Aortic smooth muscle cell (primary cell): ENCODE measurements around the gene MEIOSIN. TPM values are rescaled to one million over a fixed set of nuclear protein-coding genes. Genes with fewer than 3 reads are reported as not detected.

Source experiments
- total RNA-seq: library from RNA; depleted of rRNA; stranded (reverse); fragments of >200 nt; gene quantifications from 2 replicates; pipeline ENCODE4 v1.2.3, GENCODE V29; 2014

The MEIOSIN gene
- not detected in 2 replicates for total RNA-seq

GRCh38 chr19:45733160-45733810 lies at the start of gene MEIOSIN:
TSS of gene MEIOSIN (plus strand) at chr19:45733439. CDS start at chr19:45735377, 1,938 bp downstream.

GRCh38 chr19:45691516-45692186 lies 41.6 kb upstream of the MEIOSIN start, which contains the start of gene SNRPD2:
TSS of gene SNRPD2 (minus strand) at chr19:45691953. CDS start at chr19:45691888, 65 bp downstream.

GRCh38 chr19:45692187-45693105 lies 40.8 kb upstream of the MEIOSIN start, which contains the start of gene QPCTL:
TSS of gene QPCTL (plus strand) at chr19:45692666. CDS start at chr19:45692704, 38 bp downstream.

GRCh38 chr19:45730368-45731288 lies 2.6 kb upstream of the MEIOSIN start, which contains the start of gene FBXO46:
TSS of gene FBXO46 (minus strand) at chr19:45730896. CDS start at chr19:45713495, 17,401 bp downstream.

GRCh38 chr19:45768984-45769782 lies 35.9 kb downstream of the MEIOSIN start, which contains the start of gene SIX5:
TSS of gene SIX5 (minus strand) at chr19:45769252. CDS start at chr19:45768844, 408 bp downstream.

GRCh38 chr19:45782162-45782691 lies 49.0 kb downstream of the MEIOSIN start, which contains the start of gene DMPK:
TSS of gene DMPK (minus strand) at chr19:45782490. CDS start at chr19:45782352, 138 bp downstream.

GRCh38 chr19:45792470-45793177 lies 59.4 kb downstream of the MEIOSIN start, which contains the start of gene DMWD:
TSS of gene DMWD (minus strand) at chr19:45792845. CDS start at chr19:45792756, 89 bp downstream.

Other genes starting within 250 kb of the MEIOSIN start
- 4.4 and 6.5 TPM in 2 replicates for gene RTN2, start 236.4 kb upstream of the MEIOSIN start, total RNA-seq
- gene PPM1N, start 235.0 kb upstream of the MEIOSIN start, total RNA-seq, result 1.7 and 2.1 TPM in 2 replicates
- 53.3 and 61.2 TPM in 2 replicates for gene VASP, start 226.0 kb upstream of the MEIOSIN start, total RNA-seq
- gene OPA3, start 148.6 kb upstream of the MEIOSIN start, total RNA-seq, result 4.4 TPM in 2 replicates
- gene GPR4, start 131.2 kb upstream of the MEIOSIN start, total RNA-seq, result 0.40 and 0.99 TPM in 2 replicates
- gene EML2, start 94.0 kb upstream of the MEIOSIN start, total RNA-seq, result 46.1 and 55.6 TPM in 2 replicates
- gene GIPR, start 65.2 kb upstream of the MEIOSIN start, total RNA-seq, result 0.12 and 0.26 TPM in 2 replicates
- 676 and 796 TPM in 2 replicates for gene SNRPD2, start 41.5 kb upstream of the MEIOSIN start, total RNA-seq
- 7.2 and 9.4 TPM in 2 replicates for gene QPCTL, start 40.8 kb upstream of the MEIOSIN start, total RNA-seq
- gene FBXO46, start 2.5 kb upstream of the MEIOSIN start, total RNA-seq, result 2.2 and 2.8 TPM in 2 replicates
- gene SIX5, start 35.8 kb downstream of the MEIOSIN start, total RNA-seq, result 5.5 and 6.0 TPM in 2 replicates
- gene DMPK, start 49.1 kb downstream of the MEIOSIN start, total RNA-seq, result 169 and 191 TPM in 2 replicates
- gene DMWD, start 59.4 kb downstream of the MEIOSIN start, total RNA-seq, result 32.6 and 34.7 TPM in 2 replicates
- 0.12 and 0.13 TPM in 2 replicates for gene RSPH6A, start 81.9 kb downstream of the MEIOSIN start, total RNA-seq
- gene SYMPK, start 129.7 kb downstream of the MEIOSIN start, total RNA-seq, result 25.2 and 29.5 TPM in 2 replicates
- not detected in 2 replicates for gene FOXA3, start 130.9 kb downstream of the MEIOSIN start, total RNA-seq
- 17.8 and 21.4 TPM in 2 replicates for gene IRF2BP1, start 152.7 kb downstream of the MEIOSIN start, total RNA-seq
- 0.53 and 1.1 TPM in 2 replicates for gene MYPOP, start 169.2 kb downstream of the MEIOSIN start, total RNA-seq
- not detected in 2 replicates for gene NANOS2, start 181.3 kb downstream of the MEIOSIN start, total RNA-seq
- 0.12 and 0.13 TPM in 2 replicates for gene NOVA2, start 240.4 kb downstream of the MEIOSIN start, total RNA-seq